T-helper 17 cell (primary cell): ENCODE data around the gene P2RX3. TPM values are rescaled to one million over a fixed set of nuclear protein-coding genes. Genes with fewer than 3 reads are reported as not detected.

Experiments used
- ATAC-seq: fragments of 150-1000 bp; cut with Tn5 transposase; 2 replicates; pipeline ENCODE4 v1.10.0; 2021; ENCODE audit warnings: mild to moderate bottlenecking, moderate library complexity
- DNase-seq, 3 donors: peaks; one replicate each; pipeline versions ENCODE4 v3.0.0 to v3.0.0-alpha.2; 2020 to 2021
- H3K9me3 ChIP-seq: one replicate; pipeline ENCODE4 v1.7.0; 2013; ENCODE audit warnings: low read length, mild to moderate bottlenecking; ENCODE audit not compliant: control insufficient read depth, poor library complexity, severe bottlenecking
- H3K27ac Mint-ChIP-seq: one replicate; pipeline ENCODE4 v1.8.0; 2022; ENCODE audit warnings: mild to moderate bottlenecking, moderate library complexity, mixed read lengths
- H3K27me3 Mint-ChIP-seq: one replicate; pipeline ENCODE4 v1.8.0; 2022; ENCODE audit warnings: mixed read lengths
- H3K36me3 Mint-ChIP-seq: one replicate; pipeline ENCODE4 v1.8.0; 2022; ENCODE audit warnings: low read depth, mixed read lengths
- H3K4me1 Mint-ChIP-seq: one replicate; pipeline ENCODE4 v1.8.0; 2022; ENCODE audit warnings: mild to moderate bottlenecking, mixed read lengths
- H3K4me3 Mint-ChIP-seq: one replicate; pipeline ENCODE4 v1.8.0; 2022; ENCODE audit warnings: mild to moderate bottlenecking, moderate library complexity, mixed read lengths
- total RNA-seq, 4 donors: library from RNA in 2 of 4; stranded (reverse) in 2 of 4; gene quantifications; one replicate each; pipeline ENCODE4 v1.2.3 and lab custom pipeline; 2022 to 2026

Gene P2RX3
- total RNA-seq, 2 donors from 2014 or later, result not detected

DNA sequence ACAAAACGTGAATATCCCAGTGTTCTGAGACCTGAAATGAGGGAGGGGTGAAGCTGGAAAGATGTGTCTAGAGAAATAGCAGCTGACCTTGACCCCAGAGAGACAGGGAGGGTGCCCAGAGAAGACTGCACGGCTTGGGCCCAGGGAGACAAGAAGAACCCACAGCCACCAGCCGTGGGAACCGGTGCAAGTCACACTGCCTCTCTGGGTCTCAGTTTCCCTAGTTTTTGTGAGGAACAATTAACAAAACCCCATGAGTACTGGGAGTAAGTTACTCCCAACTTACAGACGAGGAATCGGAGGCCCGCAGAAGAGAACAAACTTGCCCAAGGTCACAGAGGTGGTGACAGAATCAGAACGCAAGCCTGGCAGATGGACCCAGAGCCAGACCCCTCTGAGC is 32.6 kb upstream of the P2RX3 start:
- DNase-seq, result no peak
- H3K9me3 ChIP-seq, result no peaks in the 10 kb centered on the region
- H3K27me3 Mint-ChIP-seq, result no peaks in the 10 kb centered on the region
- ATAC-seq, result no peak
- no peak overlapping the region for H3K27ac Mint-ChIP-seq
- peaks cover 5% of the 10 kb centered on the region for H3K36me3 Mint-ChIP-seq
- no peak overlapping the region for H3K4me3 Mint-ChIP-seq
- peaks cover 6% of the 10 kb centered on the region for H3K4me1 Mint-ChIP-seq

- Mint-ChIP-seq H3K36me3 (peaks cover 4% of the 10 kb centered on the region), H3K4me1 (peaks cover 9% of the 10 kb centered on the region), H3K27me3 (no peaks in the 10 kb centered on the region), H3K27ac (no peak overlapping the region), H3K4me3 (no peak overlapping the region)
- H3K9me3 ChIP-seq, result no peaks in the 10 kb centered on the region
- DNase-seq (no peak), ATAC-seq (no peak)
Observed at GRCh38 chr11:57306161-57306876, 31.8 kb upstream of the P2RX3 start.

DNA sequence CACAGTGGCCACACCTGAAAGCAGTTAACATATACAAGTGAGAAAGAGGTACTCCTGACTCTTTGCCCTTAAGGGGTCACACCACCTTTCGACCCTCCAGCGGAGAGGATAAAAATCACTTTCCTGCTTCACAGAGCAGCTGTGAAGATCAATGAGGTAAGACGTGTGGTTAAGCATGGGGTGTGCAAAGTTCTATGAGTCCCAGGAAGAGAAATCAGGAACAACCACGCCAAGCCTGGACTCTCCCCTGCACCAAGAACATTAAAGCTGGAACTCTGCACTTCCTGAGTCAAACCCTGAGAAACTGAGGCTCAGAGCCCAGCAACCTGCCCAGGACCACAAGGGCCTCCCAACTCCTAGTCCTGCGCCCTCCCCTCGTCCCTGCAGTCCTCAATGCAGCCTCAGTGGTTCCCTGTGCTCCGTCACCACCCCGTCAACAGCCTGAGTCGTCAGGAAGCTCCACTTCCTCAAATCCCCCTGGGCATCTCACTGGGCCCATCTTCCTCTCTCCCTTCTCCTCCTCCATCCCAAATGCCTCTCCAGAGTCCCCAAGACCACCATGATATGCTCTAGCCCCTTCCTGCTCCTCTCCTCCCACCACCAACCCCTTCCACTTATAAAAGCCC is 31.1 kb upstream of the P2RX3 start:
- H3K4me1 Mint-ChIP-seq, result peaks cover 9% of the 10 kb centered on the region
- peaks cover 4% of the 10 kb centered on the region for H3K36me3 Mint-ChIP-seq
- H3K27me3 Mint-ChIP-seq, result no peaks in the 10 kb centered on the region
- H3K4me3 Mint-ChIP-seq, result no peak overlapping the region
- H3K9me3 ChIP-seq, result no peaks in the 10 kb centered on the region
- DNase-seq (no peak), ATAC-seq (no peak)
- H3K27ac Mint-ChIP-seq, result no peak overlapping the region

DNA sequence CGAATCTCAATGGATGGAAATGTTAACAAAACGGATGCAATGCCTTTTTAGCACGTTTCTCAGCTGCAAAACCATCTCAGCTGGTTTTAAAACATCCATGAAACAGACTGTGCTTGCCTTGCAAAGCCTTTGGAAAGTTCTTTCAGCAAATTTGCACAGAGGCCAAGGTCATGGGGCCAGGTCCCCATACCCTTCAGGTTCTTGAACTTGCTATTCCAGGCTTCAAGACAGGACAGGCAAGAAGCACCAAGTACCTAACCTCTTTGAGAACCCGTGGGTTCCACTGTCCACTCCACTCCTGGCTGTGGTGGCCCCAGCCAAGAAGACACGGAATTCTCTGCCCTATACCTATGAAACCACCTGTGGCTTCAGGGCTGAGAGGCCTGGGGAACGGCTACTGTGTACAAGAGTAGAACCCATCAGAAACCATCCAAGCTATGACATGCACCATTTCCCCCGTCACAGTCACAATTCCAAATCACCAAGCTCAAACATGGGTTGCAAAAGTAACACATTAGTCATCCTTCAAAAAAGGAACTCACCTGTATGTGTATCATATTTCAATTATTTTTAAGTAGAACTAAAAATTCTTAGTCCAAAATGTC is 30.4 kb upstream of the P2RX3 start:
- no peaks in the 10 kb centered on the region for H3K27me3 Mint-ChIP-seq
- no peak for DNase-seq

DNA sequence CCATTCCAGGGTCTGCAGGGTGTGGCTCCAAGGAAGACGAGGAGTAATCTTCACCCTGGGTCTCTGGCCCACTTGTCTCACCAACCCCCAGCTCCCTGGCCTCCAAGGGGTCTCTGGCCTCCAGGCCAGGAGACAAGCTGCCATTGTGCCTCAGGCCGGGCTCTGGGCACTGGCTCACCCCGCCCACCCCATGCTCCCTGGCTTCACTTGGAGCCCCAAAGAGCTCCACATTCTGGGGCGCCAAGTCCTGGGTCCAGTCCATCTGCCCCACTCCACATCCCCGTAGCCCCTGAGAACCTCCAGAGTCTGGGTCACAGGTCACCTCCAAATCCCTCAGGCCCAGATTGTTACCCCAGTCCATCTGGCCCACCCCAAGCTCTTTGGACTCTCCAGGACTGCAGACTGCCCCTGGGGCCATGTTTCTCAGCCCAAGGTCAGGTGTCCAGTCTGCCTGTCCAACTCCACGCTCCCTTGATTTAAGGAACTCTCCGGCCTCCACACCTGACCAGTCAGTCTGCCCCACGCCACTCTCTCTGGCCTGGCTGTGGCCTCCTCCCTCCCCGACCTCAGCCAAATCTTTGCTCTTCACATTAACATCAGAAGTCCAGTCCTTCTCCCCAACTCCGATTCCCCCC is 29.6 kb upstream of the P2RX3 start:
- Mint-ChIP-seq H3K27ac (peak overlapping the region; percentile 37), H3K4me1 (peaks cover 11% of the 10 kb centered on the region), H3K27me3 (no peaks in the 10 kb centered on the region), H3K4me3 (no peak overlapping the region), H3K36me3 (peaks cover 4% of the 10 kb centered on the region)
- no peak for ATAC-seq
- H3K9me3 ChIP-seq, result no peaks in the 10 kb centered on the region
- DNase-seq, result no peak

More for the DNA sequence above, 30.4 kb upstream of the P2RX3 start:
- peaks cover 11% of the 10 kb centered on the region for H3K4me1 Mint-ChIP-seq
- no peak overlapping the region for H3K4me3 Mint-ChIP-seq
- H3K9me3 ChIP-seq, result no peaks in the 10 kb centered on the region
- ATAC-seq, result no peak
- H3K36me3 Mint-ChIP-seq, result peaks cover 4% of the 10 kb centered on the region
- H3K27ac Mint-ChIP-seq, result peak overlapping the region; percentile 37

DNA sequence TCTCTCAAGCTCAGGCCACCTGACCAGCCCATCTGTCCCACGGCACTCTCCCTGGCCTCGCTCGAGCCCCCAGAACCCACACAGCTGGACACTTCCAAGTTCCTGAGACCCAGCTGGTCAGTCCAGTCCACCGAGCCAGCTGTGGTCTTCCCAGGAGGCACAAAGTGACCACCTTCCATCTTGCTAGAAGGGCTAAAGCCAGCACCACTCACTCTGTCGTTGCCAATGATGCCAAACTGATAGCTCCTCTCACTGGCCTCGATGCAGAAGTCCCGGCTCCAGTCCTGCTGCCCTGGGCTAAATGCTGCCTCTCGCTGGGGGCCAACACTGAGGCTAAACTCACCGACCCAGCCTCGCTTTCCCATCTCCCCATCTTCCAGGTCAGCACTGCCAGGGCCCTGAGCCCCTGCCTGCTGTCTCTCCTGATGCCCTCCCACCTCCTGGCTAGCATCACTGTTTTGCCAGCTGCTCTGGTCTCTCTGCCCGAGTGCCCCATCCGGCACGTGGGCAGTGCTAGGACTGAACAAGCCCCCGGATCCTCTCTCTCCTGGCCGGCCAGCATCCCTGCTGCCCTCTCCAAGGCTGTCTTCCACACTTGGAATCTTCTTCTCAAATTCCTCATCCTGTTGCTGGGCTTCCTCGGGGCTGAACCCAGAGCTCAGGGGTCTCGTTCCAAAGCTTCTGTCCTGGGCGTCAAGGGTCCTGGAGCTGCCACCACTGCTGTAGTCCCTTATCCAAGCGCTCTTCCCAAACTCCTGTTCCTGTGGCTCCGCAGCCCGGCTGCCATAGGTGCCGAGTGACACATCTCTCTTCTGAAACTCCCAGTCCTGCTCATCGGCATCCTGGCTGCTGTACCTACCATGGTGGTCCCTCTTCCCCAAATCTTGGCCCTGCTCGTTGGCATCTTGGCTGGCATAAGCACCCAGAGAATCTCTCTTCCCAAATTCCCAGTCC is 28.8 kb upstream of the P2RX3 start:
- H3K9me3 ChIP-seq, result no peaks in the 10 kb centered on the region
- Mint-ChIP-seq H3K36me3 (peaks cover 4% of the 10 kb centered on the region), H3K27me3 (no peaks in the 10 kb centered on the region), H3K4me3 (peak overlapping the region; percentile 15), H3K27ac (peak overlapping the region; percentile 43), H3K4me1 (peaks cover 9% of the 10 kb centered on the region)
- ATAC-seq, result no peak
- no peak for DNase-seq

GRCh38 chr11:57310091-57310490 is 28.1 kb upstream of the P2RX3 start:
- Mint-ChIP-seq H3K4me1 (peaks cover 9% of the 10 kb centered on the region), H3K27me3 (no peaks in the 10 kb centered on the region), H3K27ac (peak overlapping the region; percentile 43), H3K36me3 (peaks cover 4% of the 10 kb centered on the region), H3K4me3 (no peak overlapping the region)
- H3K9me3 ChIP-seq, result no peaks in the 10 kb centered on the region
- ATAC-seq (no peak), DNase-seq (no peak)

DNA sequence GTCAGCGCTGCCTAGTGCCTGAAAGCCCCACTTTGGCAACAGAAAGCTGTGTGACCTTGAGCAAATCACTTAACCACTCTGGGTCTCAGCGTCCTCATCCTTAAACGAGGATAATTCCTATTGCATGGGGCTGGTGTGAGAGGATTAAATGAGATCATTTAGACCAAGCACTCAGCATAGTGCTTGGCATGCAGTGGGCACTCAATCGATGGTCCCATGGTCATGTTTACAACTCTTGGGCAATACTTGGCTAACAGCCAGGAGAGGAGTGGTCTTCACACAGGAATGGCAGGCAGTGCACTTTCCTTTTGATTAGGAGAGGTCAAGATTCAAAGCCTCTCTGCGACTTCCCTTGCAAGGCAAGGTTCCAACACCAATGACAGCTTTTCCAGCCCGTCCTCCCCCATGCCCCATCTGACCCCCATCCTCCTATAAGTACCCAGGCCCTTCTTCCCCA is 27.5 kb upstream of the P2RX3 start:
- peaks cover 9% of the 10 kb centered on the region for H3K4me1 Mint-ChIP-seq
- DNase-seq, result no peak
- H3K36me3 Mint-ChIP-seq, result peaks cover 4% of the 10 kb centered on the region
- H3K4me3 Mint-ChIP-seq, result peak overlapping the region; percentile 71
- H3K9me3 ChIP-seq, result no peaks in the 10 kb centered on the region
- no peak for ATAC-seq
- H3K27me3 Mint-ChIP-seq, result no peaks in the 10 kb centered on the region
- H3K27ac Mint-ChIP-seq, result peak overlapping the region; percentile 43

- peak; percentile 68 for ATAC-seq
- Mint-ChIP-seq H3K27ac (peak overlapping the region; percentile 43), H3K27me3 (no peaks in the 10 kb centered on the region)
Observed at GRCh38 chr11:57311109-57311936, 26.8 kb upstream of the P2RX3 start.

DNA sequence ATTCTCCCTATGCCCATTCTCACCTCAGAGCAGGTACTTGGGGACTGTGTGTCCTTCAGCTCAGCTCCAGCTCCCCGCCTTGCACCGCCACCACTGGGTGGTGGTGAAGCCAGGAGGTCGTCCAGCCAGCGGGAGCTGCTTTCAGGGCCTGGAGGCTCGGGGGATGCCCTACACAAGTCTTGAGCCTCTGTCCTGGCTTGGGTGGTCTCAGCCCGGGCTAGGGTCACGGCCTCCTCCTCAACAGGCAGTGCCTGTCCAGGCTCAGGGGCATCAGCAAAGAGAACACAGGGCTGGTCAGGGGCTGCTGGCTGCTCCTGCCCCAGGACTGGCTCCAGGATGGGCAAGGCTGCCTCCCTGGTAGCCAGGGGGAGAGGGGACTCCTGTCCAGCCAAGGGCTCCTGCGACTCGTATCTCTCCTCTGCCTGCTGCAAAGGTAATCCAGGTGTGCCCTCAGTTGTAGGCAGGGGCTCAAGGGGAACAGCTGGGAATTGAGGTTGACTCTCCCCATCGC is 25.6 kb upstream of the P2RX3 start:
- DNase-seq (no peak), ATAC-seq (no peak)
- H3K27ac Mint-ChIP-seq, result no peak overlapping the region
- peaks cover 4% of the 10 kb centered on the region for H3K36me3 Mint-ChIP-seq
- H3K4me3 Mint-ChIP-seq, result peak overlapping the region; percentile 71
- H3K4me1 Mint-ChIP-seq, result peaks cover 9% of the 10 kb centered on the region
- H3K9me3 ChIP-seq, result no peaks in the 10 kb centered on the region
- H3K27me3 Mint-ChIP-seq, result no peaks in the 10 kb centered on the region

More at GRCh38 chr11:57311109-57311936, 26.8 kb upstream of the P2RX3 start:
- H3K9me3 ChIP-seq, result no peaks in the 10 kb centered on the region
- Mint-ChIP-seq H3K36me3 (peaks cover 4% of the 10 kb centered on the region), H3K4me1 (peaks cover 9% of the 10 kb centered on the region), H3K4me3 (peak overlapping the region; percentile 71)
- peak in 1 of 3 donors; percentile 23 for DNase-seq

DNA sequence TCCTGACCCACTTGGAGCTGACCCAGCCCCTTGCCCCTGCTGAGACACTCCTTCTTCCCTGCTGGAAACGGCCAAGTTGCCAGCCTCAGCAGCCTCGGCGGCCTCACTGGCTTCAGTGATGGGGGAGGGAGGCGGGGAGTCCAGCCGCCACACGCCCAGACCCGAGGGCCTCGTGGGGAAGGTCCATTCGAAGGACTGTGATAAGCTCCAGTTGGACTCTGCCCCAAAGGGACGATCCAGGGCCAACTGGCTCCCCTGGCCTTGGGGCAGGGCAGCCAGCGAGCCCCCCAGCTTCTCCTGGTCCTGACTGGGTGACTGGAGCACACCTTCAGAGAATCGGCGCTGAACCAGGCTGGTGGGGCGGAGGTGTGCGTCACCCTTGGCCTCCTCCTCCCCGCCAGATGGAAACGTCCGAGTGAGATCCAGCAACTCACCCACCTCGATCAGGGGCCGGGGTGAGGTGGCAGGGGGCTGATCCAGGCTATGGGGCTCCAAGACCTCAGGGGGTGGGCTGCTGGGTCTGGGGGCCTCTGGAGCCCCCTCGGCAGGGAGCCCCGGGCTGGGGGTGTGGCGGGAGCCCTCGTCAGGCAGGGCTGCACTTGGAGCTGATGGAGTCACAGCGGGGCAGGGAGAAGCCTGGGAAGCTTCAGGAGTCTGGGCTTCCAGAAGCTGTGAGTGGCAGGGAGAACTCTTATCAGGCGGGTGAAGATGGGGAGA is 24.9 kb upstream of the P2RX3 start:
- DNase-seq, result no peak
- peaks cover 4% of the 10 kb centered on the region for H3K36me3 Mint-ChIP-seq
- peaks cover 9% of the 10 kb centered on the region for H3K4me1 Mint-ChIP-seq
- H3K9me3 ChIP-seq, result no peaks in the 10 kb centered on the region
- no peak for ATAC-seq
- H3K27me3 Mint-ChIP-seq, result no peaks in the 10 kb centered on the region
- no peak overlapping the region for H3K4me3 Mint-ChIP-seq
- no peak overlapping the region for H3K27ac Mint-ChIP-seq
